ENCODE measurements around the gene GRID1. TPM values are rescaled to one million over a fixed set of nuclear protein-coding genes. Genes with fewer than 3 reads are reported as not detected.

GRID1 gene
- total RNA-seq, 1 donor from 2014 or later: under 0.01 TPM

GRCh38 chr10:86370006-86370585, 3.5 kb upstream of the GRID1 start:
- DNase-seq (ENCODE audit: low read depth): no peak
- FAIRE-seq: no peak

DNA sequence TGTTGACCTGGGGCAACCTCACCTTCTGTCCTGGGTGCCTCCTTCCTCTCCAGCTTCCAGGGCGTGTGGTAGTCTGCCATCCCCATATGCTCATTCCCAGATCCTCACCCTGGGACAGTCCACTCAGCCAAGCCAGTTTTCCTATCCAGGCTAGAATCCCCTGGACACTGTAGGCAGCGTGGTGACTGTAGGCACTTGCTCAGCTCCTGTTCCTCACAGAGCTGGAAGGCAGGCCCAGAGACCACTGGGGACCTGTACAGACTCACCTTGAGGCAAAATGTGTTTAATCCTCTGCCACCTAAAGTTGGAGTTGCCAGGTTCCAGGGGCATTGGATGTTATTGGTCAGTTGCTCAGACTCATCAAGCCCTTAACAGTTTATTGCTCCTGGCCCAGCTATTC, 2.4 kb upstream of the GRID1 start:
- DNase-seq (ENCODE audit: low read depth) (no peak), FAIRE-seq (no peak)
- H3K27me3 ChIP-seq (ENCODE audit: control insufficient read depth, insufficient read depth, low read length): peaks cover 26% of the 10 kb centered on the region

More at GRCh38 chr10:86370006-86370585, 3.5 kb upstream of the GRID1 start:
- TF ChIP-seq, protein P1, sequence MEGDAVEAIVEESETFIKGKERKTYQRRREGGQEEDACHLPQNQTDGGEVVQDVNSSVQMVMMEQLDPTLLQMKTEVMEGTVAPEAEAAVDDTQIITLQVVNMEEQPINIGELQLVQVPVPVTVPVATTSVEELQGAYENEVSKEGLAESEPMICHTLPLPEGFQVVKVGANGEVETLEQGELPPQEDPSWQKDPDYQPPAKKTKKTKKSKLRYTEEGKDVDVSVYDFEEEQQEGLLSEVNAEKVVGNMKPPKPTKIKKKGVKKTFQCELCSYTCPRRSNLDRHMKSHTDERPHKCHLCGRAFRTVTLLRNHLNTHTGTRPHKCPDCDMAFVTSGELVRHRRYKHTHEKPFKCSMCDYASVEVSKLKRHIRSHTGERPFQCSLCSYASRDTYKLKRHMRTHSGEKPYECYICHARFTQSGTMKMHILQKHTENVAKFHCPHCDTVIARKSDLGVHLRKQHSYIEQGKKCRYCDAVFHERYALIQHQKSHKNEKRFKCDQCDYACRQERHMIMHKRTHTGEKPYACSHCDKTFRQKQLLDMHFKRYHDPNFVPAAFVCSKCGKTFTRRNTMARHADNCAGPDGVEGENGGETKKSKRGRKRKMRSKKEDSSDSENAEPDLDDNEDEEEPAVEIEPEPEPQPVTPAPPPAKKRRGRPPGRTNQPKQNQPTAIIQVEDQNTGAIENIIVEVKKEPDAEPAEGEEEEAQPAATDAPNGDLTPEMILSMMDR (IDR thresholded peaks at IDR 0.05; ENCODE audit: insufficient read depth, low read length, severe bottlenecking): no peak
- H3K27me3 ChIP-seq (ENCODE audit: control insufficient read depth, insufficient read depth, low read length): peaks cover 15% of the 10 kb centered on the region
- no peak overlapping the region for H3K4me3 ChIP-seq (ENCODE audit: low read depth, low read length)
- H3K36me3 ChIP-seq (ENCODE audit: control insufficient read depth, insufficient read depth, low read length): no peaks in the 10 kb centered on the region

DNA sequence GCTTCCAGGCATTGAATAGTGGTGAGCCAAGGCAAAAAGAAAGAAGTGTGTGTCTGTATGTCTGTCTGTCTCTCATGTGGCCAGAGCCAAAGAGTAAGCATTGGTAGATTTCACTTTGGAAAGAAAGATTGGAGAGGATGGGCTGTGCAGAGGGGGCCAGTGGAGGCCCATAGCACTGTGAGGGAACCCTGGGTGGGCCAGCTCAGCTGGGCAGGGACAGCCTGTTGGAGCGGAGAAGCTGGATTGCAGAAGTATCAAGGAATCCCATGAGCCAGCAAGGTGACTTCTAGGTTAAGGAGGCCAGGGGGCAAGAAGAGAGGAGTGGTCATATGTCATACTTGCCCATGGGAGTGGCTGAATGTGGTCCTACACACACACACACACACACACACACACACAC, 1.5 kb upstream of the GRID1 start:
- TF ChIP-seq, protein P1 (IDR thresholded peaks at IDR 0.05; ENCODE audit: insufficient read depth, low read length, severe bottlenecking): no peak
- no peak overlapping the region for H3K4me3 ChIP-seq (ENCODE audit: low read depth, low read length)
- DNase-seq (ENCODE audit: low read depth): no peak
- H3K36me3 ChIP-seq (ENCODE audit: control insufficient read depth, insufficient read depth, low read length): no peaks in the 10 kb centered on the region
- peaks cover 28% of the 10 kb centered on the region for H3K27me3 ChIP-seq (ENCODE audit: control insufficient read depth, insufficient read depth, low read length)
- no peak for FAIRE-seq

More for the DNA sequence above, 2.4 kb upstream of the GRID1 start:
- no peak overlapping the region for H3K4me3 ChIP-seq (ENCODE audit: low read depth, low read length)
- no peaks in the 10 kb centered on the region for H3K36me3 ChIP-seq (ENCODE audit: control insufficient read depth, insufficient read depth, low read length)
- TF ChIP-seq, protein P1 (IDR thresholded peaks at IDR 0.05; ENCODE audit: insufficient read depth, low read length, severe bottlenecking): no peak

GRCh38 chr10:86367152-86367951, 757 bp upstream of the GRID1 start:
- TF ChIP-seq, protein P1 (IDR thresholded peaks at IDR 0.05; ENCODE audit: insufficient read depth, low read length, severe bottlenecking): no peak
- DNase-seq (ENCODE audit: low read depth) (no peak), FAIRE-seq (no peak)
- Histone ChIP-seq H3K36me3 (ENCODE audit: control insufficient read depth, insufficient read depth, low read length) (no peaks in the 10 kb centered on the region), H3K27me3 (ENCODE audit: control insufficient read depth, insufficient read depth, low read length) (peaks cover 33% of the 10 kb centered on the region), H3K4me3 (ENCODE audit: low read depth, low read length) (peak overlapping the region; percentile 16)

DNA sequence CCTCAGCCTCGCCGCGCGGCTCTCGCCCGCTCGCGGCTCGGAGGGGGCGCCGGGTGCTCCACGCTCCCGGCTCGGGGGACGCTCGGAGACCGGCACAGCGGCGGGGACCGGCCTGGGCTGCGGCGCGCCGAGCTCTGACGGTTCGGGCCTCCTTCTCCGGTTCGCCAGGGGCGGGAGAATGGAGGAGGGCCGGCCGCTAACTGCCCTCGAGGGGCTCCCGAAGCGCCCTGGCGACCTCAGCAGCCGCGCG, 232 bp upstream of the GRID1 start:
- no peak for FAIRE-seq
- DNase-seq (ENCODE audit: low read depth): no peak
- H3K4me3 ChIP-seq (ENCODE audit: low read depth, low read length): peak overlapping the region; percentile 16
- no peaks in the 10 kb centered on the region for H3K36me3 ChIP-seq (ENCODE audit: control insufficient read depth, insufficient read depth, low read length)
- TF ChIP-seq, protein P1 (IDR thresholded peaks at IDR 0.05; ENCODE audit: insufficient read depth, low read length, severe bottlenecking): no peak
- H3K27me3 ChIP-seq (ENCODE audit: control insufficient read depth, insufficient read depth, low read length): peaks cover 34% of the 10 kb centered on the region

Data from bronchial epithelial cell (primary cell).